CD14-positive monocyte (primary cell): Measurements from ENCODE around the gene CEL. TPM values are rescaled to one million over a fixed set of nuclear protein-coding genes. Genes with fewer than 3 reads are reported as not detected.

Experiments used
- DNase-seq, 3 donors: peaks; one replicate each; pipeline ENCODE4 v3.0.0-alpha.2; 2011 to 2022
- H2AFZ ChIP-seq: 2 replicates; pipeline ENCODE4 v1.6.0; 2012; ENCODE audit warnings: mild to moderate bottlenecking, low read depth, low read length, inconsistent platforms; ENCODE audit not compliant: insufficient read depth, poor library complexity, severe bottlenecking
- H3K27ac ChIP-seq, 2 donors: 1 replicate in 1 of 2; 2 replicates in 1 of 2; pipeline ENCODE4 v1.5.1; 2012 to 2013; ENCODE audit warnings: low read length in 2 of 2, control low read depth in 1 of 2, inconsistent platforms in 1 of 2, low read depth in 1 of 2, mild to moderate bottlenecking in 1 of 2
- H3K27me3 ChIP-seq, 2 donors: one replicate each; pipeline versions ENCODE4 v1.6.0 to v1.6.1; 2011 to 2013; ENCODE audit warnings: low read length in 2 of 2; ENCODE audit not compliant: control insufficient read depth in 2 of 2, insufficient read depth in 2 of 2
- H3K36me3 ChIP-seq, 2 donors: replicated peaks in 1 of 2; 1 replicate in 1 of 2; 2 replicates in 1 of 2; pipeline versions ENCODE4 v1.5.1 to v1.6.1; 2012 to 2013; ENCODE audit warnings: low read length in 2 of 2, control low read depth in 1 of 2, inconsistent platforms in 1 of 2, mild to moderate bottlenecking in 1 of 2; ENCODE audit not compliant: insufficient read depth in 2 of 2, control insufficient read depth in 1 of 2
- H3K4me1 ChIP-seq, 2 donors: 1 replicate in 1 of 2; 2 replicates in 1 of 2; pipeline versions ENCODE4 v1.5.1 to v1.6.1; 2012 to 2013; ENCODE audit warnings: low read length in 2 of 2, control low read depth in 1 of 2, inconsistent platforms in 1 of 2, mild to moderate bottlenecking in 1 of 2, moderate library complexity in 1 of 2; ENCODE audit not compliant: insufficient read depth in 2 of 2, control insufficient read depth in 1 of 2
- H3K4me2 ChIP-seq: replicated peaks from 2 replicates; pipeline ENCODE3; 2012; ENCODE audit warnings: low read length, moderate library complexity, mild to moderate bottlenecking; ENCODE audit not compliant: poor library complexity, severe bottlenecking; ENCODE audit errors: extremely low read depth
- H3K4me3 ChIP-seq, 3 experiments: fragments of 200-600 bp in 1 of 3; sonication (generic) in 1 of 3; replicated peaks in 1 of 3; 1 replicate in 2 of 3; 2 replicates in 1 of 3; pipeline ENCODE4 v1.5.1; 2011 to 2013; ENCODE audit warnings: low read length in 3 of 3, mild to moderate bottlenecking in 3 of 3, control low read depth in 2 of 3, low read depth in 2 of 3, inconsistent platforms in 1 of 3, moderate library complexity in 1 of 3
- H3K79me2 ChIP-seq: 2 replicates; pipeline ENCODE4 v1.6.0; 2012; ENCODE audit warnings: mild to moderate bottlenecking, control low read depth, inconsistent platforms, low read length, moderate library complexity; ENCODE audit not compliant: insufficient read depth
- H3K9ac ChIP-seq: 2 replicates; pipeline ENCODE4 v1.6.0; 2017; ENCODE audit warnings: low read length, mild to moderate bottlenecking; ENCODE audit not compliant: insufficient read depth, poor library complexity, severe bottlenecking
- H3K9me3 ChIP-seq, 2 donors: replicated peaks in 1 of 2; 1 replicate in 1 of 2; 2 replicates in 1 of 2; pipeline versions ENCODE4 v1.5.1 to v1.6.1; 2012 to 2013; ENCODE audit warnings: low read length in 2 of 2, control low read depth in 1 of 2; ENCODE audit not compliant: control insufficient read depth in 1 of 2, insufficient read depth in 1 of 2
- H4K20me1 ChIP-seq: 2 replicates; pipeline ENCODE4 v1.6.0; 2012; ENCODE audit warnings: mild to moderate bottlenecking, low read length, control low read depth, moderate library complexity; ENCODE audit not compliant: insufficient read depth
- H3K27ac Mint-ChIP-seq, 7 donors: one replicate each; pipeline ENCODE4 v1.8.0; 2020; ENCODE audit warnings: mild to moderate bottlenecking in 7 of 7, mixed read lengths in 7 of 7, moderate library complexity in 6 of 7, inconsistent platforms in 2 of 7
- H3K27me3 Mint-ChIP-seq, 3 donors: one replicate each; pipeline ENCODE4 v1.8.0; 2021 to 2022; ENCODE audit warnings: low read depth in 3 of 3, mild to moderate bottlenecking in 3 of 3, mixed read lengths in 3 of 3, moderate library complexity in 3 of 3, inconsistent platforms in 1 of 3
- H3K36me3 Mint-ChIP-seq, 2 donors: one replicate each; pipeline ENCODE4 v1.8.0; 2020; ENCODE audit warnings: mixed read lengths in 2 of 2, inconsistent platforms in 1 of 2, mild to moderate bottlenecking in 1 of 2
- H3K4me1 Mint-ChIP-seq: one replicate; pipeline ENCODE4 v1.8.0; 2020; ENCODE audit warnings: mild to moderate bottlenecking, mixed read lengths
- H3K4me3 Mint-ChIP-seq, 2 donors: one replicate each; pipeline ENCODE4 v1.8.0; 2020; ENCODE audit warnings: mild to moderate bottlenecking in 2 of 2, mixed read lengths in 2 of 2, moderate library complexity in 1 of 2
- H3K9me3 Mint-ChIP-seq, 7 donors: one replicate each; pipeline ENCODE4 v1.8.0; 2020 to 2022; ENCODE audit warnings: mixed read lengths in 7 of 7, mild to moderate bottlenecking in 6 of 7, moderate library complexity in 6 of 7, inconsistent platforms in 2 of 7
- CTCF ChIP-seq: fragments of 200-600 bp; IDR thresholded peaks from one replicate; pipeline ENCODE4 v1.8.0; 2022; ENCODE audit warnings: antibody characterized with exemption, mild to moderate bottlenecking
- WGBS: methylation state at CpG from one replicate; pipeline ENCODE4 v1.1.5; 2013; ENCODE audit warnings: missing lambda C conversion rate; ENCODE audit not compliant: insufficient coverage; 5-methylcytosine and 5-hydroxymethylcytosine counted together
- intact Hi-C, 2 donors: fragments of 100-400 bp; cut with micrococcal nuclease; formaldehyde crosslinking; loops; one replicate each; pipeline versions ENCODE4 v1.15.0 to v1.15.1; 2023
- polyA plus RNA-seq, 3 donors: library from polyadenylated mRNA; depleted of rRNA in 1 of 3; unstranded in 2 of 3; stranded (reverse) in 1 of 3; fragments of 300-500 nt in 2 of 3; fragments of >200 nt in 1 of 3; fragmentation: Illumina TruSeq in 2 of 3; gene quantifications; 1 replicate in 2 of 3; 2 replicates in 1 of 3; pipeline ENCODE4 v1.2.3, GENCODE V29; 2012 to 2021

The CEL gene
- polyA plus RNA-seq, 3 donors: 0.24 TPM; not detected in 2

DNA sequence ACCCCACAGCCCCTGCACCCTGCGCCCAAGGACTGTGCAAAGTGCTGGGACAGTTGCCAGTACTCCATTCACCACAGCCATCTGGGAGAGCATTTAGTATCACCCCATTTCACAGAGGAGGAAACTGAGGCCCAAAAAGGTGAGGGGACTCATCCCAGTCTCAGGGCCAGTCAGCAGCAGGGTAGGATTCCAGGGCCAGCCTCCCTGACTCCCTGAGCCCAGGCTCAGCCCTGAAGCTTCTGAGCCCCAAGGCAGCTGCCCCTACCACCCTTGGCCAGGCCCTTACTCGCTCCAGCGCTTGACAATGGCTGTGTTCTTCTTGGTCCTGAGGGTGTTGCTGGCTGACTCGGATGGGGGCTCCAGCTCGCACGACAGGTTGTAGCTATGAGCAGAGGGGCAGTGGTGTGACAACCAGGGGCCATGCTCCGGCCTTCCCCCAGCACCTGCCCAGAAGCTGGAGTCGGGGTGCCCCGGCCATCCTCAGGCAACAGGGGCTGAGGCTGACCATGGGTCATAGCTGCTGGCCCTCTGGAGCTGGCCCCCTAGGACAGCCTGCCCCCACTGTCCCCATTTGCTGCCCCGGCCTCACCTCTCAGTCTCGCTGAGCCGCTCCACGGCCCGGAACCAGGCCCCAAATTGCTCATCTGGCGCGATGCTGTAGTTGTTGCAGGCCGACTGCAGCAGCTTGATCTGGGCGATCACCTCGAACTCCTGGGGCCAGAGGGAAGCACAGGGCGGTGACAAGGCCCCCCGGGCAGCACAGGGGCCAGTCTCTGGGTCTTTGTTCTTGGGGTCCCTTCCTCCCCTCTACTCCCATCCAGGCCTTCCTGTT is 40.6 kb downstream of the CEL start:
- no peaks in the 10 kb centered on the region for H3K27me3 ChIP-seq
- peaks cover 0 to 5% (median 0%) of the 10 kb centered on the region in 3 donors for H3K27me3 Mint-ChIP-seq
- no peak for TF ChIP-seq CTCF
- no peak overlapping the region for H3K4me3 Mint-ChIP-seq
- H3K4me1 ChIP-seq: no peaks in the 10 kb centered on the region
- H3K9ac ChIP-seq: no peak overlapping the region
- H3K4me2 ChIP-seq: no peak overlapping the region
- H3K9me3 Mint-ChIP-seq: peaks cover 0 to 8% (median 4%) of the 10 kb centered on the region in 7 donors
- H3K36me3 Mint-ChIP-seq: peaks cover 74 to 87% of the 10 kb centered on the region in 2 donors
- H3K4me3 ChIP-seq: no peak overlapping the region
- no peaks in the 10 kb centered on the region for H3K79me2 ChIP-seq
- peaks cover 70 to 82% of the 10 kb centered on the region in 2 donors for H3K36me3 ChIP-seq
- peak overlapping the region in 4 of 7 donors; percentile 6 to 64 (median 54) for H3K27ac Mint-ChIP-seq
- DNase-seq: no peak
- peaks cover 14% of the 10 kb centered on the region for H4K20me1 ChIP-seq
- no peak overlapping the region for H2AFZ ChIP-seq
- intact Hi-C loops: loop anchor here (1.0 kb wide), 2 partner anchors 42 to 43 kb away; no protein-coding TSS in a partner anchor
- peaks cover 0 to 4% of the 10 kb centered on the region in 2 donors for H3K9me3 ChIP-seq
- 99% methylated on average over 16 of the region's 21 CpGs for WGBS
- no peak overlapping the region for H3K27ac ChIP-seq
- no peaks in the 10 kb centered on the region for H3K4me1 Mint-ChIP-seq

DNA sequence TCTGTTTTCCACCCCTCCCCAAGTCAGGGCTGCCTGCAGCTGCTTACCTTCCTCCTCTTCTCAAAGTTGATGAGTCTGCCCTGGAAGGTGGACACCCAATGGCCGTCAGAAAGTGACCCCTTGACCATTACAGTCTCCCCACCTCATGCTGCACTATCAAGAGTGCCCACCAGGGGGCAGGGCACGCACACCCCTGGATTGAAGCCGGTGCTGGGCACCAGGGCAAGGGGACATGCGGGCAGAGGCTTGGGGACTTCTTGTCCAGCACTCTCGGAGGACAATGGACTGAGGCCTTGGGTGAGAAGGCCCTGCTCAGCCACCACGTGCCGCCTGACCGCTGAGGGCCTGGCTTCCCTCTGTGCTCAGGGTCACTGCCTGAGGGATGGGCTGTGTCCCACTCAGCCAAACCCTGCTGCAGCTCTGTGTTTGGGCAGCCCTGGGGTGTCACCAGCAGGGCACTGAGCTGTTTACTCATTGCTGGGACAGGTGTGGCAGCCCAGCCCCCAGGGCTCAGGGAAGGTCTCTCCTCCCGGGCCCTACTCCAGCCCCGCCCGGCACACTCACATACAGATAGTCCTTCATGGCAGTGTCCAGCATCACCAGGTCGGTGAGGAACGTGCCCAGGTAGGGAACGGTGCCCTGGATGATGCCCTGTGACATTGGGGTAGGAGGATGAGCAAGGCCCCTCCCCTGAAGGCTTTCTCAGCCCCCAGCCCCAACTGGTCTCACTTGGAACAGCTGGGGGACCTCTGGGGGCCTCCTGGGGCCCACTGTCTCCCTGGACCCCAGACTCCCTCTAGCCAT is 41.6 kb downstream of the CEL start:
- Mint-ChIP-seq H3K9me3 (peaks cover 0 to 3% (median 0%) of the 10 kb centered on the region in 7 donors), H3K4me3 (no peak overlapping the region), H3K4me1 (peaks cover 2% of the 10 kb centered on the region), H3K27ac (peak overlapping the region in 6 of 7 donors; percentile 18 to 64 (median 42)), H3K36me3 (peaks cover 76 to 87% of the 10 kb centered on the region in 2 donors), H3K27me3 (peaks cover 0 to 5% (median 0%) of the 10 kb centered on the region in 3 donors)
- DNase-seq: peak; percentile 64 to 77 (median 73)
- Histone ChIP-seq H3K79me2 (no peaks in the 10 kb centered on the region), H3K4me1 (no peaks in the 10 kb centered on the region), H3K9ac (no peak overlapping the region), H4K20me1 (peaks cover 14% of the 10 kb centered on the region), H3K9me3 (no peaks in the 10 kb centered on the region), H3K27me3 (no peaks in the 10 kb centered on the region), H3K36me3 (peaks cover 73 to 82% of the 10 kb centered on the region in 2 donors), H3K4me3 (no peak overlapping the region), H3K27ac (no peak overlapping the region), H2AFZ (no peak overlapping the region), H3K4me2 (no peak overlapping the region)
- 70% methylated on average over 12 of the region's 14 CpGs for WGBS
- peak; percentile 94 for TF ChIP-seq CTCF
- intact Hi-C loops: loop anchor here (1.0 kb wide), 2 partner anchors 41 to 42 kb away; no protein-coding TSS in a partner anchor
